AG09309 (cell line): ENCODE measurements around the gene LAD1.

Experiments used
- DNase-seq: peaks from one replicate; pipeline ENCODE4 v3.0.0-alpha.2; 2010; ENCODE audit warnings: low read depth
- H3K4me3 ChIP-seq: 2 replicates; pipeline ENCODE4 v1.5.1; 2011; ENCODE audit warnings: mild to moderate bottlenecking, low read depth, low read length, moderate library complexity; ENCODE audit not compliant: control insufficient read depth
- CTCF ChIP-seq: IDR thresholded peaks from 2 replicates; pipeline ENCODE4 v1.5.1; 2011; ENCODE audit warnings: mild to moderate bottlenecking, low read depth, low read length, inconsistent platforms; ENCODE audit not compliant: insufficient read depth, control insufficient read depth; ENCODE audit errors: missing control alignments

Gene LAD1

GRCh38 chr1:201335174-201335870 is 63.8 kb downstream of the LAD1 start:
- no peak for DNase-seq
- TF ChIP-seq CTCF = no peak
- H3K4me3 ChIP-seq = no peak overlapping the region

- no peak for DNase-seq
- TF ChIP-seq CTCF = no peak
- H3K4me3 ChIP-seq = no peak overlapping the region
Measured at GRCh38 chr1:201334325-201335173, 64.6 kb downstream of the LAD1 start.

- DNase-seq = no peak
- no peak for TF ChIP-seq CTCF
- no peak overlapping the region for H3K4me3 ChIP-seq
Measured at GRCh38 chr1:201332616-201333335, 66.3 kb downstream of the LAD1 start.

- H3K4me3 ChIP-seq = no peak overlapping the region
- TF ChIP-seq CTCF = no peak
- DNase-seq = no peak
Measured at GRCh38 chr1:201332021-201332420, 67.1 kb downstream of the LAD1 start.

GRCh38 chr1:201331166-201331565 is 68.0 kb downstream of the LAD1 start:
- DNase-seq = no peak
- no peak for TF ChIP-seq CTCF
- no peak overlapping the region for H3K4me3 ChIP-seq
